ENCODE data around the gene LARP1.

- TF ChIP-seq TSHZ2 (CRISPR knock-in tag; IDR thresholded peaks at IDR 0.05) (no peak), CSDC2 (CRISPR knock-in tag; IDR thresholded peaks at IDR 0.05) (no peak), OSR1 (CRISPR knock-in tag; IDR thresholded peaks at IDR 0.05) (no peak), ESRRG (CRISPR knock-in tag; IDR thresholded peaks at IDR 0.05) (no peak), ZFP30 (CRISPR knock-in tag; IDR thresholded peaks at IDR 0.05) (no peak), CREB5 (CRISPR knock-in tag; IDR thresholded peaks at IDR 0.05; ENCODE audit: low read depth) (no peak), SNAI2 (CRISPR knock-in tag; IDR thresholded peaks at IDR 0.05) (no peak), ZNF8 (CRISPR knock-in tag; IDR thresholded peaks at IDR 0.05) (no peak), ZFP3 (CRISPR knock-in tag; IDR thresholded peaks at IDR 0.05) (no peak), PATZ1 (CRISPR knock-in tag; IDR thresholded peaks at IDR 0.05; ENCODE audit: borderline replicate concordance) (no peak), ZNF565 (CRISPR knock-in tag; conservative IDR thresholded peaks at IDR 0.05; ENCODE audit: low read depth) (no peak), ZNF70 (CRISPR knock-in tag; IDR thresholded peaks at IDR 0.05) (no peak)
Observed at GRCh38 chr5:154761046-154761736, 6.0 kb downstream of the LARP1 start.
